Endodermal cell (in vitro differentiated cells): Measurements from ENCODE around the gene AFF3. TPM values are rescaled to one million over a fixed set of nuclear protein-coding genes. Genes with fewer than 3 reads are reported as not detected.
A peak's percentile ranks its signal among the peaks of the same experiment; 100 is the strongest.

Experiments used
- DNase-seq: peaks from one replicate; pipeline ENCODE4 v3.0.0-alpha.2; 2017
- H3K27ac ChIP-seq: 2 replicates; pipeline ENCODE4 v1.5.1; 2013; ENCODE audit warnings: mild to moderate bottlenecking, low read depth, low read length, moderate library complexity
- H3K27me3 ChIP-seq: 2 replicates; pipeline ENCODE4 v1.6.1; 2013; ENCODE audit warnings: mild to moderate bottlenecking, low read length, moderate library complexity; ENCODE audit not compliant: insufficient read depth, control insufficient read depth, poor library complexity, severe bottlenecking
- H3K36me3 ChIP-seq: 2 replicates; pipeline ENCODE4 v1.7.0; 2013; ENCODE audit warnings: mild to moderate bottlenecking, low read length, moderate library complexity; ENCODE audit not compliant: control insufficient read depth, insufficient read depth
- H3K4me1 ChIP-seq: one replicate; pipeline ENCODE4 v1.7.0; 2013; ENCODE audit warnings: low read length; ENCODE audit not compliant: control insufficient read depth, insufficient read depth
- H3K4me3 ChIP-seq: 2 replicates; pipeline ENCODE4 v1.5.1; 2013; ENCODE audit warnings: mild to moderate bottlenecking, low read length, moderate library complexity
- H3K9ac ChIP-seq: 2 replicates; pipeline ENCODE4 v1.6.1; 2013; ENCODE audit warnings: mild to moderate bottlenecking, low read length, moderate library complexity; ENCODE audit not compliant: poor library complexity, severe bottlenecking; ENCODE audit errors: extremely low read depth
- H3K9me3 ChIP-seq: 2 replicates; pipeline ENCODE4 v1.6.1; 2013; ENCODE audit warnings: mild to moderate bottlenecking, low read length, moderate library complexity; ENCODE audit not compliant: control insufficient read depth
- H3K27ac Mint-ChIP-seq: 2 replicates; pipeline ENCODE4 v1.8.0; 2020; ENCODE audit warnings: mixed read lengths
- H3K27me3 Mint-ChIP-seq: 2 replicates; pipeline ENCODE4 v1.8.0; 2021; ENCODE audit warnings: mild to moderate bottlenecking, mixed read lengths; ENCODE audit not compliant: insufficient read depth
- H3K36me3 Mint-ChIP-seq: 2 replicates; pipeline ENCODE4 v1.8.0; 2020; ENCODE audit warnings: low read depth, mixed read lengths
- H3K4me1 Mint-ChIP-seq: 2 replicates; pipeline ENCODE4 v1.8.0; 2020; ENCODE audit warnings: mixed read lengths
- H3K4me3 Mint-ChIP-seq: 2 replicates; pipeline ENCODE4 v1.8.0; 2020; ENCODE audit warnings: mild to moderate bottlenecking, moderate library complexity, mixed read lengths
- H3K9me3 Mint-ChIP-seq: 2 replicates; pipeline ENCODE4 v1.8.0; 2020; ENCODE audit warnings: mild to moderate bottlenecking, mixed read lengths
- WGBS, 2 experiments: methylation state at CpG; one replicate each; pipeline versions ENCODE4 v1.1.5 to v1.1.7; 2013; ENCODE audit warnings: missing lambda C conversion rate in 2 of 2, mixed read lengths in 1 of 2; ENCODE audit not compliant: insufficient coverage in 1 of 2, insufficient read length in 1 of 2; 5-methylcytosine and 5-hydroxymethylcytosine counted together
- total RNA-seq, 2 donors: library from RNA; stranded (reverse); fragmentation: NEBNext Ultra II Directional in 1 of 2; extraction: Animal tissue kit (Norgen Biotek cat#: 25700) in 1 of 2; gene quantifications; 2 replicates in 1 of 2; 3 replicates in 1 of 2; pipeline ENCODE4 v1.2.1, GENCODE V29; 2021
- TF ChIP-seq, protein P1 (sequence below): fragments of 200-600 bp; sonication (generic); conservative IDR thresholded peaks from 2 replicates; pipeline ENCODE4 v1.5.0; 2021; ENCODE audit warnings: antibody characterized with exemption, mild to moderate bottlenecking

Gene AFF3
- total RNA-seq, 2 donors from 2014 or later, result 0.62 to 0.73 TPM

GRCh38 chr2:99605036-99605435 lies 537.4 kb downstream of the AFF3 start:
- Mint-ChIP-seq H3K9me3 (no peaks in the 10 kb centered on the region), H3K4me1 (no peaks in the 10 kb centered on the region), H3K27ac (no peak overlapping the region), H3K36me3 (no peaks in the 10 kb centered on the region), H3K27me3 (no peaks in the 10 kb centered on the region), H3K4me3 (no peak overlapping the region)
- Histone ChIP-seq H3K9ac (no peak overlapping the region), H3K9me3 (no peaks in the 10 kb centered on the region), H3K4me1 (no peaks in the 10 kb centered on the region), H3K36me3 (no peaks in the 10 kb centered on the region), H3K4me3 (no peak overlapping the region), H3K27ac (no peak overlapping the region), H3K27me3 (peaks cover 4% of the 10 kb centered on the region)
- 92 to 97% methylated on average over 6 to 7 of the region's 7 CpGs for WGBS, 2 experiments
- no peak for DNase-seq
- TF ChIP-seq, protein P1, sequence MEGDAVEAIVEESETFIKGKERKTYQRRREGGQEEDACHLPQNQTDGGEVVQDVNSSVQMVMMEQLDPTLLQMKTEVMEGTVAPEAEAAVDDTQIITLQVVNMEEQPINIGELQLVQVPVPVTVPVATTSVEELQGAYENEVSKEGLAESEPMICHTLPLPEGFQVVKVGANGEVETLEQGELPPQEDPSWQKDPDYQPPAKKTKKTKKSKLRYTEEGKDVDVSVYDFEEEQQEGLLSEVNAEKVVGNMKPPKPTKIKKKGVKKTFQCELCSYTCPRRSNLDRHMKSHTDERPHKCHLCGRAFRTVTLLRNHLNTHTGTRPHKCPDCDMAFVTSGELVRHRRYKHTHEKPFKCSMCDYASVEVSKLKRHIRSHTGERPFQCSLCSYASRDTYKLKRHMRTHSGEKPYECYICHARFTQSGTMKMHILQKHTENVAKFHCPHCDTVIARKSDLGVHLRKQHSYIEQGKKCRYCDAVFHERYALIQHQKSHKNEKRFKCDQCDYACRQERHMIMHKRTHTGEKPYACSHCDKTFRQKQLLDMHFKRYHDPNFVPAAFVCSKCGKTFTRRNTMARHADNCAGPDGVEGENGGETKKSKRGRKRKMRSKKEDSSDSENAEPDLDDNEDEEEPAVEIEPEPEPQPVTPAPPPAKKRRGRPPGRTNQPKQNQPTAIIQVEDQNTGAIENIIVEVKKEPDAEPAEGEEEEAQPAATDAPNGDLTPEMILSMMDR, result no peak

DNA sequence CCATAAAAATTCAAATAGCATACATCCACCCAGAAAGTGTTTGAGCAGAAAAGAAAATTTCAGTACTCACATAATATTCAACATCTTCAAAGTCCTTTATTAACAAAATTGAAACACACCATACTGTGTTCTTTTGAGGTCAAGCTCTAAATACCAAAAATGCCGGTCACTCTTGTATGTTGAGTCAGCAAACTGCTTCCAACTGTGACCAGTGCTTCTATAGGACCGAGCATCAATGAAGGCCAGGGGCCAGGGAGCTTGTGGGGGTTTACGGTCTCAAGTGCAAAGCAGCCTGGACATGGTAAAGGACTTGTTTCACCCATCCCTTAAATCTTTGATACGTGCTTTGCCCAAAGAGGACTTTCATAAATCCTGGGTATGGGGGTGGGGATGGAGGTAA lies 539.9 kb downstream of the AFF3 start:
- Histone ChIP-seq H3K9ac (no peak overlapping the region), H3K4me3 (no peak overlapping the region), H3K4me1 (no peaks in the 10 kb centered on the region), H3K27me3 (peaks cover 30% of the 10 kb centered on the region), H3K27ac (no peak overlapping the region), H3K36me3 (no peaks in the 10 kb centered on the region), H3K9me3 (no peaks in the 10 kb centered on the region)
- no peak overlapping the region for H3K4me3 Mint-ChIP-seq
- no peaks in the 10 kb centered on the region for H3K36me3 Mint-ChIP-seq
- no peaks in the 10 kb centered on the region for H3K9me3 Mint-ChIP-seq
- H3K27ac Mint-ChIP-seq, result no peak overlapping the region
- no peak for DNase-seq
- no peaks in the 10 kb centered on the region for H3K27me3 Mint-ChIP-seq
- 60 to 85% methylated on average over 1 to 4 of the region's 4 CpGs for WGBS, 2 experiments
- TF ChIP-seq, protein P1, result no peak
- H3K4me1 Mint-ChIP-seq, result no peaks in the 10 kb centered on the region

DNA sequence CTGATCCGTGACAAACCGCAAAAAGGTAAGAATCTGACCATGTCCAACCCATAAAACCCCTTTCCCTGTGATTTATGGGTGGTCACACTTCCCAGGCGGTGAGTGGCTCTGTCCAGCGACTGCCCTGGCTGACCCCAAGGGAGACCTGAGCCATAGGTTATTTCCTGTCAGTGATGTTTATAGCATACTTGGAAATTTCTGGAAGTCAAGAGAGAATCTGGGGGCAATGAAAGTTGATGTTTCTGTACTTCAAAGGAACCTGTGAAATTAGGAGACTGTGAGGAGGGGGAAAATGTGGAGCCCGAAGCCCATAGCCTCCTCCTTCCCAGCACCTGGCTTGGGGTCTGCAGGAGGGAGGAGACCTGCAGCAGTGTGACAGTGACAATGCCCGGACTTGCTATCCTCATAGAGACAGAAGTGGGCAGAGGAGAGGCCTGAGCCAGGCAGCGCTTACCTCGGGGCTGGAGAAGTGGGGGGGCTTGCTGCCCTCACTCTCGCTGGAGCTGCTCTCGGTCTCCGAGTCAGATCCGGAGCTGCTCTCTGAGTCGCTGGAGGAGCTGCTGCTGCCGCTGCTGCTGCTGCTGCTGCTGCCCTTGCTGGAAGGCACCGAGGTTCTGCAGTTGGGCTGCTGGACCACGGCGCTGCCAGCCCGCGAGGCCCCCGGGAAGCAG lies 541.3 kb downstream of the AFF3 start:
- peak; percentile 60 for DNase-seq
- Histone ChIP-seq H3K27ac (no peak overlapping the region), H3K4me3 (no peak overlapping the region), H3K9ac (no peak overlapping the region), H3K27me3 (peaks cover 38% of the 10 kb centered on the region), H3K4me1 (no peaks in the 10 kb centered on the region), H3K9me3 (no peaks in the 10 kb centered on the region), H3K36me3 (no peaks in the 10 kb centered on the region)
- Mint-ChIP-seq H3K4me3 (no peak overlapping the region), H3K4me1 (no peaks in the 10 kb centered on the region), H3K27me3 (peaks cover 3% of the 10 kb centered on the region), H3K36me3 (no peaks in the 10 kb centered on the region), H3K27ac (no peak overlapping the region), H3K9me3 (no peaks in the 10 kb centered on the region)
- WGBS, 2 experiments, result 64 to 67% methylated on average over 9 to 20 of the region's 20 CpGs
- TF ChIP-seq, protein P1, result no peak
